GM18909 (cell line): ENCODE results near the gene OPRM1.
"Not testable (repeated sequence)": the region's sequence is repeated elsewhere in the genome, so short reads cannot be mapped to it uniquely, and the experiment has no call there.

Source experiments
- ATAC-seq: cut with Tn5 transposase; IDR thresholded peaks from one replicate; pipeline ENCODE4 v1.9.1; 2021; ENCODE audit warnings: mild to moderate bottlenecking; ENCODE audit not compliant: unreplicated experiment, poor library complexity

Gene OPRM1

DNA sequence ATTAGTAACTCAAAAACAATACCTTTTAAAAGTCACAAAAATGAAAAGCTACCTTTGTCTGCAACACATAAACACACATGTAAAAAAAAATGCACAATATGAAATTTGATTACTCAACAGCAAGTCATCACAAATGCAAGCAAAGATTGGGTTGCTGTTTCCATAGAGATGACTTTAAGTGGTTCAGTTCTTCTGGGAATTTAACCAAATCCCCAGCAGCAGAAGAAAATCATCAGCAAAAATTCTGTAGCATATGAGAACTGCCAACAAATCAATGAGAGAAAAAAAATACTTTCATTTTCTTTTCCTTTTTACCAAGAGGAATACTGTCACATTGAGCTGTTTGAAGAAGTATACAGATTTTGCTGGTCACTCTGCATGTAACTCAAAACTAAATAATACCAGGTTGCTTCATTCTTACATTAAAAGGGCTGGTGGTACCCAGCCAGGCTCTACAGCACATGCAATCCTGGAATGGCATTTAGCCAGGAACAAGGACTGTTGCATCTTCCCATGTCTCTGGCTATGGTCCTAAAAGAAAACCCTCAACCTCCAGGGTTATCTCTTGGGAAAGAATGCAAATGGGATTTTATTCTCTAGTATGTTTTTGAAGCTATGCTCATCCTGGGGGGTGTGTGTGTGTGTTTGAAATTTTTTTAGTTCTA lies 158.3 kb downstream of the OPRM1 start:
- ATAC-seq: no peak

DNA sequence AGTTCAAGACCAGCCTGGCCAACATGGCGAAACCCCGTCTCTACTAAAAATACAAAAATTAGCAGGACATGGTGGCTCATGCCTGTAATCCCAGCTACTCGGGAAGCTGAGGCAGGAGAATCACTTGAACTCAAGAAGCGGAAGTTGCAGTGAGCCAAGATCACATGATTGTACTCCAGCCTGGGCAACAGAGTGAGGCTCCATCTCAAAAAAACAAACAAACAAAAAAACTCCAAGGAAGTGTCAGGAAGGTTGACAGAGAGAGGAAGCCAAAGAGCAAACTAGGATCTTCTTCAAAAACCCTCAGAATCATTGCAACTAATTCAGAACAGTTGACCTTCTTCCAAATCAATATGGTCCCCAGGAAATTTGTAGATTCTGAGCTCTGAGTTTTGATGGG lies 162.6 kb downstream of the OPRM1 start:
- not testable (repeated sequence) for ATAC-seq

DNA sequence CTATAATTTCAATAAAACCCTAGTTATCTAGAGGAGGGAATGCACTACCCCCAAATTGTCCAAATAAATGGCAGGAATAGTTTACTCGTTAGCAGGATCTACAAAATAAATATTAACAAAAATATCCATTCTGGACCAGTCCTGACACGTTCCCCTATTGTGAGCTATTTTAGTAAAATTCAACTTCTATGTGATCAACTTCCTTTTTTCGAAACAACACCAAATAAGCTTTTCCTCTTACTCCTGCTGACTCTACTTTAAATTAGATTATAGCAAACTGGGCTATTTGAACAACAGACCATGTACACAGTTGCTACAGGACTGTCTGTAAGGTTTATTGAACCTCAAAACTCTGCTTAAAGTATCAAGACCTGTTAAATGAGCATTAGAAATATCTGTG lies 163.3 kb downstream of the OPRM1 start:
- no peak for ATAC-seq

DNA sequence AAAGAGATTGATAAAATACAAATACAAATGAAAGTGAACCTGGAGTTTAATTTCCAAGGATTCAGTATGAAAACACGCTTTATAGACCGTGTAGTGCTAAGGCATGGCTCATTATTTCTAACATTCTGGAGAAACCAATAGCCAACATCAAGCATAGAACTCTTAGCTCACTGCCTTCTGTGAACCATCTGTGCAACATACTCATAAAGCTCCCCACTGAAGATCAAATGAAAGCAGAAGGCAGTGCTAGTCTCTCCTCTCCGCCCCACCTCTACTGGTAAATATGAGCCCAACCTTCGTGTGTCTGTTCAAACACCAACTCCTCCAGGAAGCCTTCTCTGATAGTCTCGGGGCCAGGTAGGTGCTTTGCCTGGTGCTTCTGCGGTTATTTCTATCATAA lies 163.9 kb downstream of the OPRM1 start:
- ATAC-seq: no peak

DNA sequence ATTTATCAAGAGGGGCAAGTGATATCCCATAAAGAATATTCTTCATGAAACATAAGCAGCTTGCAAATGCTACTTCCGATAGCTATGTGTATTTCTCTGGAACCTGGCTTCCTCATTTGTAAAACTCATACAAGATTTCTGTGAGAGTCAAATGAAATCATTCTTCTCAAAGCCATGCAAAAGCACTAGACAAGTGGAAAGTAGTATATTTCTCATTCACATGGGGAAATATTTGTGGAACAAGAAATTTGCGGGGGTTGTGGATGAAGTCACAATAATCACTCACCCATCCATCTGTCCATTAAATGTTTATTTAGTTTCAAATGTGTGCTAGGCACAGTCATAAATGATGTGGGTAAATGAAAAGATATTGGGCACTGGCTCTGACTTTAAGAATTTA lies 167.1 kb downstream of the OPRM1 start:
- no peak for ATAC-seq

DNA sequence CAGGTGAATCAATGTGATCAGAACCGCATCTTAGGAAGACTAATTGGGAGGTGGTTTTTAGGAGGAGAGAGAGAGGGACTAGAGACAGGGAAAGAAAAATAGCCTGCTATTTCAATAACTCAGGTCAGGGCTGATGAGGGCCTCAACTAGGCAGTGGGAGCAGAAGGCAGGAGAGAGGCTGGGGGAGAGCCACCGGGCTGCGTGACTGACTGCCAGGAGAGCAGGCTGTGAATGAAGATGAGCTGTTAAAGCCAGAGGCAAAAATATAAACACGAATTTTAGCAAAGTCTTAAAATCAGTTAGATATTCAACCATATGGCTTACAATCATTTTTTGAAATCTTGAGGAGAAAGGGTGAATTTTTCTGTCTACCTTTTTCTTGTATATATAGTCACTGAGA lies 168.0 kb downstream of the OPRM1 start:
- ATAC-seq: no peak

DNA sequence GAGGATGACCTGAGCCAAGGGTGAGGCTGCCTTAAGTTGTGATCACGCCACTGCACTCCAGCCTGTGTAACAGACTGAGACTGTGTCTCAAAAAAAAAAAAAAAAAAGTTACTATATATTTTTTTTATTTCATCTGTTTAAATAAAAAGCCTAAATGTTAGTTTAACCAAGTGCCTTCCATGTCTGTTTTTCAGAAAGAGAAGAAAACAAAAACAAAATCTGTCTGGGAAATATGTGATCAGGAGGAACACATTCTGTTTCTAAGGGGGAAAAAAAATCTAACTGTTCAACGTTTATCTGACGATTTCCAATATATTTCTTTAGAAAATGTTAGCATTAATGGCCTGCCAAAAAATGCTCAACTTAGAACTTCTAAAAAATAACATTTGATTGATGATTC lies 170.5 kb downstream of the OPRM1 start:
- ATAC-seq: no peak

DNA sequence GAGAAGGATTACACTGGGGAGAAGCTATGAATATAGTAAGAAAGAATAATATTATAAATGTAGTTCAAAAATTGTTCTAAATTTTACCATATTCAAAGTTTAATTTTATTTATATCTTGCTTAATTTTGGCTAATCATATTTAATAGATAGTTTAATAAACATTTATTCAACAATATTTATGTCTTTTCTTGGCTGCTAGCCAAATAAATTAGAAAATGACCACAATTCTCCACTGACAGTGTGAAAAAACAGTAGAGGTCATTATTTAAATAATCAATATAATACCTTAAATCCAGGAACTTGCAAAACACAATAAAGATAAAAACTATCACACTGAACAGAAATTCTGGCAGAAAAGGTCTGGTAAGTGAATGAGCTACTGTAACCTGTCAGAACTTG lies 171.6 kb downstream of the OPRM1 start:
- no peak for ATAC-seq

DNA sequence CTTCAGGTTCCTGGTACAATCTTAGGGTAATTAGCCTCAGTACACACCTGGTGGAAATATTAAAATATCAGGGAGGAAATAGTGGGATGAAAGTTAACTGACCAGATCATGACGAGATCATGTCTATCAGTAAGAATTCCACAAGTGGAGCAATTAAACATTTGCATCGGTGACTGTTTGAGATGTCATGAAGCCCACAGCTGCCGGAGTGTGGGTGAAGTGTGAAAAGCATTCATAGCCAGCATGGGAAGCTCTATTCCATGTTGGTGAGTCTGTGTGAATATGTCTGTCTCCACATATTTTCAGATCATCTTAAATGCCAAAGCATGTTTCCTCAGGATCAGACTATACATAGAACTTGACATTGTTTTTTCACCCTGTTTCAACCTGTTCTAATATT lies 174.7 kb downstream of the OPRM1 start:
- ATAC-seq: no peak

DNA sequence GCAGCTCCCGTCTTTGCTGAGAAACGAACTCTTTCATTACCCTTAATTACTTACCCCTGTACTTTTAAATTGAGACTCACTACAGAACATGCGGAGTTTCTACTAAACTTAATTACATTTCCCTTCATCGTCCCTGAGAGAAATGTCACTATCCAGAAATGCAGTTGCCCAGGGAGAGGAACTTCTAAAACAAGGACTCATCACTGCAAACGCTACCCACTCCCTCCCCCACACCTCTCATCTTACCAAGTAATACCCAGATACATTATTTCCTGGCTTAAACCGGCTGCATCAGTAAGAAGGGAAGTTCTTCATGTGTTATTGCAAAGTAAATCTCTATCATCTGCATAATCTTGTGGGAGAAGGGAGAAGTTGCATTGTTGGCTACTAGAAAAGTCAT lies 179.3 kb downstream of the OPRM1 start:
- no peak for ATAC-seq

DNA sequence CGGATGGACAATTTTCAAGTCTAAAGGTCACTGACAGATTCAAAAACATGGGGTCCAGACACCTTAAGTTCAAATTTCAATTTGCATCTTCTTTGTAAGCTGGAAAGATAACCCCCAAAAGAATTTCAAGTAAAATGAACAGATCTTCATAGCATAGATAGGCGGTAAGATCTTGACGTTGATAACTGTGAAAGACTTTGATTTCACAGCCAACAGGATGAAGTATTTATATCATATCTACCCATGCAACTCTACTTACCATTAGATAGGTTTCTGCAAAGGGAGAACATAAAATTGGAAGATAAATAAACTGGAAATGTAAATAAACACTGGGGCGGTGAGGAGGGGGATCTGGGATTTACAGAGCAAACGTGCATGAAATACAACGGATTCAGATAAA lies 179.7 kb downstream of the OPRM1 start:
- no peak for ATAC-seq

DNA sequence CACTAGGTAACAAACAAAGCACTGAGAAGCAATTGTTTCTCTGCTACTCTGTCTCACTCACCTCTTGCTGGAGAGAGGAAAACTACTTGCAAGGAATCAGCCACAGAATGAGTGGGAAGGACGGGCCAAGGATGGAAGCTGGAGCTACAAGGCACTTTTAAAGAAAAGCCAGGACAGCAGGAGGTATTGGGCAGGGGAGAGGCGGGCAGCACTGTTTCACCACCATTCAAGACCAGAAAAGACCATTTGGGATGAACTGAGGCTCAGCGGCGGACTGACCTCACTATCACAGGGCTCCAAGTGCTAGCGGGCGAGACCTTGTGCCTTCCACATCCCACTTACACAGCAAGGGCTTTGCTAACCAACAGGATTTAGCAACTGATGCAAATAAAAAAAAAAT lies 180.2 kb downstream of the OPRM1 start:
- no peak for ATAC-seq

DNA sequence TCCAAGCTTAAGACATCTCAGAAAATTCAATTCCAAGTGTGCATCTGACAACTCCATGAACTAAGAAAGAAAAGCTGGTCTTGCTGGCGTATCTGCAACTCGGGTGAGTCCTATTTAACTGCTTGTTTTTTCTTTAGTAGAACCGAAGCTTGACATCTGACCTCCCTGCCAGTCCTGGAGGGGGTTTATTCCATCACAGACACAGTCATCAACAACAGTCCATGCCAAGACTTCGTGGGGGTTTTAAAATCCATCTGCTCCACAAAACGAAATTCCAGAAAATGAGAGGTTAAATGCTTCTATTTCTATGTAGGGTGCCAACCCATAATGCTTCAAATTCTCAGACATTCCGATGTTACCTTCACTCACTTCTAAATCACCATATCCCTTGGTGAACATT lies 183.7 kb downstream of the OPRM1 start:
- no peak for ATAC-seq

DNA sequence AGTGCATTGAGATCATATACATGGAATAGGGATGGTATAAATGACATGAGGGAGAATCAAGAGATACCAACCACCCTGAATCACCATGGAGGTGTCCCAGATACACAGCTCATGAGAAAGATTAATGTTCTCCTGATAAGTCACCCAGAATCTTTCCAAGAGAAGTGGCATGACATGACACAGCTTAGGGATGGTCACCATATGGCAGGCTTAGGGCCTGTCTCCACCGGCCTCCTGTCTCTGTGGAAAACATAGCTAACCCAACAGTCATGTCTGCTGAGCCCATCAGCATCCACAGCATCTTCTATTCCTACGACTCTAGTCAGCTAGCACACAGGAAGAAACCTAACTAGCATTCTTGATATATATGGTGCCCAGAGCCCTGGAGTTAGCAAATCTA lies 184.3 kb downstream of the OPRM1 start:
- ATAC-seq: no peak

DNA sequence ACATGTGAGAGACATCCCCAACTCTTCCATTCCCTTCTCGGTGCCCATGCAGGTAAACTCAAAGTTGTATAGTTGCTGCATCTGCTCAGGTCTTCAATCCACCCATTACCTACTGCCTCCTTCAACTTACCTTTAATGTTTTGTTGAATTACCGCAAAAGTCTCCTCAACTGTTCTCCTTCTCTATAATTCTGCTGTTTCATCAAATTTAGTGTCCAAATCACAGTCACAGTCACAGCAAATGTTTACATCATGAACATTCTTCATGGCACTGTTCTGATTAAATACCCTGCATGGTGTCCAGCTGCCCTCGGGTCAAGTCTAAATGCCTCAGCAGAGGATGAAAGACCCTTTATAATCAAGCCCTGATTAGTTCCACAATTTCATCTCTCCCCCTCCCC lies 187.4 kb downstream of the OPRM1 start:
- ATAC-seq: no peak

DNA sequence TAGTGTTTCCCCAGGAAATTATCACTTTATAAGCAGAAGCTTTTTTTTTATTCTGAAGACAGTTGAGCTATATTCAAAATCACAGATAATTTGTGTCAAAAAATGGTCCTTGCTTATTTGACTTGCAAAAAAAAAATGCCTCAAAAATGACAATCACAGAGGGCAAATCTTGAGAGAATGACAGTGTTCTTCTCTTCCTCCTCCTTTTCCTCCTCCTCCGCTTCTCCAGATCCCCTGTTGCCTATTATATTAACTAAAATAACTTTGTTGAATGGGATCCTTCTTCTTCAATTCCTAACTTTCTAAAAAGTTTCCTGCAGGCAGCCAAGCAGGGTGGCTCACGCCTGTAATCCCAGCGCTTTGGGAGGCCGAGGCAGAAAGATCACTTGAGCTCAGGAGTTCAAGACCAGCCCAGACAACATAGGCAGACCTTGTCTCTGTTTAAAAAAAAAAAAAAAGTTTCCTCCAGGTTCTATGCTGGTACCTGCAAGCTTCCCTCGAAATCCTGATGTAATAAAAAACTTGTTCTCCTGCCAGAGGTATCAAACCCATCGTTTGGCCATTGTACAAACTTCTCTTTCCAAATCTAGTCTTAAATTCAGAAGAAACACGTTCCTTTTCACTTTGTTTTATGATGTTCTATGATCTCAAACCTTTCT lies 189.0 kb downstream of the OPRM1 start:
- no peak for ATAC-seq

DNA sequence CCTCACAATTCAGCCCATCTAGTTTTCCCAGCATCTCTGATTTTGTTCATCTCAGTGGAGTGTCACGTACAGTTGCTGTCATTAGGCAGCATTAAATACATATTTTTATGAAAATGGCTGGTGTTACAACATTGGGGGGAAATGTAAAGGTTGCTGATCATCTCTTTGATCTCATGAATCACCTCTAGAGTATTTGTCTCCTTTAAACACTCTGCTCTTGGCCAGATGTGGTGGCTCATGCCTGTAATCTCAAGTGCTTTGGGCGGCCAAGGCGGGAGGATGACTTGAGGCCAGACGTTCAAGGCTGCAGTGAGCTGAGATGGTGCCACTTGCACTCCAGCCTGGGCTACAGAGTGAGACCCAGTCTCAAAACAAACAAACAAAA lies 189.5 kb downstream of the OPRM1 start:
- no peak for ATAC-seq

DNA sequence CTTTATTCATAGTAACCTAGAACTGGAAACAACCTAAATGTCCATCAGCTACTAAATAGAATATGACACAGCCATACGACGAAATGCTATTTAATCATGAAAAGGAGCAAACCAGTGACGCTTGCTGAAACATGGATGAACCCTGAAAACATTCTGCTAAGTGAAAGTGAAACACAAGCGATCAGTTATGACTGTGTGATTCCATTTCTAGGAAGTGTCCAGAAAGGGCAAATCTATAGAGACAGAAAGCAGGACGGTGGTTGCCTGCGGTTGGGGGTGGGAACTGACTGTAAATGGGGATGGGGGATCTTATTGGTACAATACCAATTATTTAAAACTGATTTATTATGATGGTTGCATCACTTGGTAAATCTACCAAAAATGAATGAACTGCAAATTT lies 190.7 kb downstream of the OPRM1 start:
- peak; percentile 70 for ATAC-seq

DNA sequence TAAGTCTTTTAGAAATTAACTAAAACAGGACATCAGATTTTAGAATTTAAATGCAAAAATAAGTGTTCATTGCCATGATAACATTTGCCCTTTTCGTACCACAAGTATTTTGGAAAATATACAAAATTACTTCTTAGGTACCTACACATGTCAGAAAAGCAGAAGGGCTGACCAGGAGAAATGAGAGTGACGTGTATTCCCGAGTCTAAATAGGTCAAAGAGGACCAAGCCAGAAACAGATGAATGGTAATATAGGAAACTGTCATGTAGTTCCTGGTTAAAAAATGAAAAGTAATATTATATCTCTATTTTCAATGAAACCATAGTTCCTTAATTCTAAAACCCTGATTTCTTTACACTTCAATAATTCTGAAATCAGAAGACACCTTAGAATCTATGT lies 191.4 kb downstream of the OPRM1 start:
- ATAC-seq: no peak

DNA sequence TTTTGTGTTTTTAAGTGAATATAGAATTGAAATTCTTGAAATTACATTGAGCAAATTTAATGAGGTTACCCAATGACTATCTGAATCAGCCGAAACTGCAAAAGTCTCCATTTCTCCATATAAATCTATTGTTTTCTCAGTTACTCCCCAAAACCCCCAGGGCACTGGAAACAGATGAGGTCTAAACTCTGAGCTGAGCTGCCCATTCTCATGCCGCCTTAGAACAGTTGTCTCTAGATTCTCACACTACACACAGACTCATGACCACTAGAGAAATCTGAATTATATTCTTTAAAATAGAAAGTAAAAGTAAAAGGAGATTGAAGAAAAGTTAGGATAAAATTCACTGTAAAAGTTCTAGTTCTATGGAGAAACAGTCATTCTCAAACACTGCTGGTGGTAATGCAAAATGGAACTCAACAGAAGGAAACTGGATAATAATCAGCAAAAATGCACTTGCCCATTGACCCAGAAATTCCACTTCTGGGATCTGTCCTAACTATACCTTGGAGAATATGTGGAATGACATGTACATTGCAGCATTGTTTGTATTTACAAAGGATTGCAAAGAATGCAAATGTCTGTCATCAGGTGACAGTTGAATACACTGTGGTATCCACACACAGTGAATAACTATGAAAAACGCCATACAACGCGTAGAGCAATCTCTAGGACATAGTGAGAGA lies 192.0 kb downstream of the OPRM1 start:
- ATAC-seq: no peak

DNA sequence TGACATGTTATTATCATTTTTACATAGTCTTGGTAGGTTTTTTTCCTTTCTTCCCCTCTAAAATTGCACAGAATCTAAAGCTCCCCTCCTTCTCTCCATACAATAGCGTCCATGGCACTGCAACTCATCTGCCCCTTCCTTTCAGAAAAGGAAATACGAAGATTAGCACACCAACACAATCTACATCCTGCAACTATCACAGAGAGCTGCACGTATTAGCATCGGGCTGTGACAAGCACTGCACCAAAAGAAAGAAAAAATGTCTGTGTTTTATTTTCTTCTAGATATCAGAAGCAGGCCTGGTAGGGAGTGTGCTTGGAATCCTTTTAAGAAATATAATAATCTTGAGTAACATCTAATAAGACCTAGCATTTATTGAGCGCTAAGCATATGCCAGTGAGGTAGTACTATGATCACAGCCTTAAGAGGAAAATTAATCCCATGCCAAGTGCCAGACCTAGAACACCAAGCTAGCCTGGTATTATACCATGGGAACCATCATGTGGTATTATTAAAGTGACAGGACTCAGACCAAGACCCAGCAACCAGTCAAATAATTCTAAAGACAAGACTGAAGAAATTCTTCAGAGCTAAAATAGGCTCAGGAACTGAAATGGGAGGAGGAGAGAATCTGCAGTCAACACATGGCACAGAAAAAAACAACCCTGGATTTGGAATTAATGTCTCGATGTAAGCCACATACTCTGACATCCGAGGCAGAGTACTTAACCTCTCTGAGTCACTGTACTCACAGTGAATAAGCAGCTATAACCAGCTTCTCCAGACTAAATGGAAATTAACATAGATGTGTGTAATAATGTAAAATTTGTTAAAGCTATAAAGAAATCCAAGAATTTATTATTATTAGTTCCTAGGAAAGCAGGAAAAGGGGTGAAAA lies 193.2 kb downstream of the OPRM1 start:
- ATAC-seq: no peak
